Fibroblast of lung (primary cell): ENCODE results near the gene EIF4E2.

Experiments
- CTCF ChIP-seq, 2 donors: IDR thresholded peaks in 1 of 2; conservative IDR thresholded peaks in 1 of 2; 1 replicate in 1 of 2; 2 replicates in 1 of 2; pipeline ENCODE4 v1.5.1; 2011 to 2012; ENCODE audit warnings: low read length in 2 of 2, control low read depth in 1 of 2, inconsistent platforms in 1 of 2, low read depth in 1 of 2, mild to moderate bottlenecking in 1 of 2
- EZH2 ChIP-seq: IDR thresholded peaks from 2 replicates; pipeline ENCODE4 v1.5.1; 2012; ENCODE audit warnings: low read length, control low read depth, mild to moderate bottlenecking; ENCODE audit errors: missing control alignments

GRCh38 chr2:232525791-232526371 lies 24.6 kb upstream of the EIF4E2 start, which contains the start of gene CHRND:
- TF ChIP-seq CTCF (conservative IDR thresholded peaks at IDR 0.05 in 1 of 2, IDR thresholded peaks at IDR 0.05 in 1 of 2; ENCODE audit: low read depth in 1 of 2, low read length in 2 of 2), result no peak
- TF ChIP-seq EZH2, result no peak
